Psoas muscle (tissue), 8 donors: Measurements from ENCODE around the gene PCDHB12. TPM values are rescaled to one million over a fixed set of nuclear protein-coding genes. Genes with fewer than 3 reads are reported as not detected.
"Not testable (repeated sequence)": the region's sequence is repeated elsewhere in the genome, so short reads cannot be mapped to it uniquely, and the experiment has no call there.

Experiments used
- ATAC-seq, 4 donors: fragments of 200-7000 bp; cut with Tn5 transposase; one replicate each; pipeline ENCODE4 v1.9.1; 2020; ENCODE audit warnings: moderate library complexity in 3 of 4, mild to moderate bottlenecking in 2 of 4
- DNase-seq, 2 donors: peaks; one replicate each; pipeline ENCODE4 v3.0.0-alpha.2; 2020
- H3K27ac ChIP-seq: fragments of 200-600 bp; one replicate; pipeline ENCODE4 v1.8.0; 2022
- H3K27me3 ChIP-seq, 3 donors: fragments of 200-600 bp in 1 of 3; one replicate each; pipeline versions ENCODE4 v1.6.1 to v1.8.0; 2013 to 2022; ENCODE audit warnings: low read length in 2 of 3, mild to moderate bottlenecking in 2 of 3, moderate library complexity in 1 of 3; ENCODE audit not compliant: insufficient read depth in 3 of 3
- H3K36me3 ChIP-seq, 2 donors: fragments of 200-600 bp in 1 of 2; one replicate each; pipeline versions ENCODE4 v1.6.1 to v1.8.0; 2013 to 2022; ENCODE audit warnings: low read depth in 1 of 2, mild to moderate bottlenecking in 1 of 2, moderate library complexity in 1 of 2; ENCODE audit not compliant: insufficient read depth in 1 of 2
- H3K4me1 ChIP-seq: fragments of 200-600 bp; one replicate; pipeline ENCODE4 v1.8.0; 2022
- H3K4me3 ChIP-seq: fragments of 200-600 bp; one replicate; pipeline ENCODE4 v1.8.0; 2022; ENCODE audit warnings: mild to moderate bottlenecking
- H3K9me3 ChIP-seq: fragments of 200-600 bp; one replicate; pipeline ENCODE4 v1.8.0; 2022
- CTCF ChIP-seq: fragments of 200-600 bp; IDR thresholded peaks from one replicate; pipeline ENCODE4 v1.8.0; 2022; ENCODE audit warnings: antibody characterized with exemption
- WGBS, 3 donors: extraction: QIAGEN DNeasy Blood & Tissue Kit; methylation state at CpG; one replicate each; pipeline versions ENCODE4 v1.1.6 to v1.1.7; 2013; 5-methylcytosine and 5-hydroxymethylcytosine counted together
- intact Hi-C, 2 donors: fragments of 100-400 bp; cut with DNase I; formaldehyde crosslinking; loops; one replicate each; pipeline versions ENCODE4 v1.11.0 to v1.14.2; 2022
- polyA plus RNA-seq, 3 donors: library from polyadenylated mRNA; stranded (reverse); fragments of 200-250 nt; gene quantifications; one replicate each; pipeline ENCODE4 v1.2.3, GENCODE V29; 2013
- total RNA-seq, 4 donors: library from RNA; stranded (reverse); fragmentation: NEBNext Ultra II Directional in 2 of 4; extraction: Animal tissue kit (Norgen Biotek cat#: 25700) in 2 of 4; gene quantifications; one replicate each; pipeline versions ENCODE4 v1.2.1 to v1.2.4, GENCODE V29; 2021 to 2023
- donor health status: healthy with polysubstance abuse.
- donor health status: DM: no; HTN: no; CAD: no; lungs with moderate emphysema.
- donor health status: Bipolar disorder and iron deficiency.
- donor health status: healthy.
- donor health status: DM: yes; HTN: yes; CAD: no.
- donor health status: DM: no; HTN: no; CAD: no.
- donor health status: DM: no; HTN: no; CAD: no.
- donor health status: DM: yes; HTN: yes; CAD: no.

PCDHB12 gene
- total and polyA plus RNA-seq, 7 donors: 0.10 to 0.96 (median 0.44) TPM

- H3K27me3 ChIP-seq: peaks cover 0 to 63% (median 5%) of the 10 kb centered on the region in 3 donors
- intact Hi-C loops: no loop called here
- H3K36me3 ChIP-seq: no peaks in the 10 kb centered on the region
These were observed 28.2 kb upstream of the PCDHB12 start for GRCh38 chr5:141180313-141180712.

DNA sequence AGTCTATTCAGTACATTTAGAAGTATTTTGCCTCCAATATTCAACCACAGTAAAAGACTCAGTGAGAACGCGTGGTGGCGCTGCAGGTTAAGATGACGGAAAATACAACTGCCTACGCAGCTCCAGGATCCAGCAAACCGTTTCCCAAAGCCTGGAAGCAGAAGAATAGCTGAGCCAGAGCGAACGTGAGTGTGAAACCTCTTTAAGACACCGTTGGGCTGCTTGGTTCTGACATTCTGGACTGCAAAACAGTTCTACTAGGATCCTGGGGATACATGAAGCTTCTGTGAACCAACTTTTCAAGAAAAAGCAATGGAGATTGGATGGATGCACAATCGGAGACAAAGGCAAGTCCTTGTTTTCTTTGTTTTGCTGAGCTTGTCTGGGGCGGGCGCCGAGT, 26.3 kb upstream of the PCDHB12 start, which contains the start of gene PCDHB16:
Gene PCDHB16 (plus strand): TSS at position 140 of the 400 bp plus-strand sequence. CDS start 173 bp downstream, at position 313.
- TF ChIP-seq CTCF: peak; percentile 23
- intact Hi-C loops: no loop called here
- Histone ChIP-seq H3K27me3 (peaks cover 0 to 49% (median 5%) of the 10 kb centered on the region in 3 donors), H3K4me3 (peak within 1 kb of the TSS; percentile 43), H3K4me1 (no peaks in the 10 kb centered on the region), H3K27ac (no peak within 1 kb of the TSS), H3K36me3 (no peaks in the 10 kb centered on the region), H3K9me3 (peaks cover 19% of the 10 kb centered on the region)
- ATAC-seq: no peak
- peak in 1 of 2 donors; percentile 29 for DNase-seq
- 6 to 11% (median 10%) methylated on average over 13 of the region's 13 CpGs for WGBS, 3 donors

More at GRCh38 chr5:141180313-141180712, 28.2 kb upstream of the PCDHB12 start:
- ATAC-seq (no peak), DNase-seq (no peak)
- no peak for TF ChIP-seq CTCF
- H3K27ac ChIP-seq: no peak overlapping the region
- H3K9me3 ChIP-seq: peaks cover 13% of the 10 kb centered on the region
- WGBS, 3 donors: 26 to 65% (median 50%) methylated on average over 1 of the region's 1 CpG
- H3K4me1 ChIP-seq: no peaks in the 10 kb centered on the region
- no peak overlapping the region for H3K4me3 ChIP-seq

- Histone ChIP-seq H3K27me3 (peaks cover 0 to 41% (median 5%) of the 10 kb centered on the region in 3 donors), H3K9me3 (peaks cover 19% of the 10 kb centered on the region)
- intact Hi-C loops: not testable (repeated sequence)
These were observed 24.2 kb upstream of the PCDHB12 start for GRCh38 chr5:141184117-141184855.

DNA sequence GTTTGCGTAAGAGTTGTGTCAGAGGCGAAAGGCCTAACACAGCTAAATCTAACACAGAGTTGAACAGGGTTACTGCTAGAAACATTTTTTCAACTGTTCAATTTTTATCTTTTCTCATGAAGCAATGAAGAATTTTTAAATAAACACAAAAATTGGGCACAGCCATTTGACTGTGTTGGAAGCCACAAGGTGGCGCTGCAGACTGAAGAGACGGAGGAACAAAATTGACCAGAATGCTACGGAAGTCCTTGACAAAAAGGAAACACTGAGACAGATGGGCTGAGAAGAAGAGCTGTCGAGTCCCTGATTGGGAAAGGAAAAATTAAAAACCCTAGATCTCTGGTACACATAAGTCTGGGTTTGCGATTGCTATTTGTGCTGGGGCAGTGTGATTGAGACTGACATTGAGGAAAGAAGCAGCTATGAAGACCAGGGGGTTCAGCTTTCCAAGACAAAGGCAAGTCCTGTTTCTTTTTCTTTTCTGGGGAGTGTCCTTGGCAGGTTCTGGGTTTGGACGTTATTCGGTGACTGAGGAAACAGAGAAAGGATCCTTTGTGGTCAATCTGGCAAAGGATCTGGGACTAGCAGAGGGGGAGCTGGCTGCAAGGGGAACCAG, 21.5 kb upstream of the PCDHB12 start, which contains the start of gene PCDHB9:
Gene PCDHB9 (plus strand): TSS at position 265 of the 616 bp plus-strand sequence. CDS start 158 bp downstream, at position 423.
- Histone ChIP-seq H3K4me3 (no peak within 1 kb of the TSS), H3K36me3 (no peaks in the 10 kb centered on the region), H3K27ac (no peak within 1 kb of the TSS), H3K27me3 (peaks cover 0 to 33% (median 5%) of the 10 kb centered on the region in 3 donors), H3K9me3 (peaks cover 21% of the 10 kb centered on the region), H3K4me1 (no peaks in the 10 kb centered on the region)
- intact Hi-C loops: no loop called here
- ATAC-seq (no peak), DNase-seq (no peak)
- TF ChIP-seq CTCF: no peak
- WGBS, 3 donors: 16 to 19% (median 19%) methylated on average over 9 of the region's 9 CpGs

More at GRCh38 chr5:141184117-141184855, 24.2 kb upstream of the PCDHB12 start:
- ATAC-seq, H3K4me1 ChIP-seq, H3K4me3 ChIP-seq, H3K36me3 ChIP-seq, DNase-seq, H3K27ac ChIP-seq: not testable (repeated sequence)
- WGBS, 3 donors: 34 to 35% (median 34%) methylated on average over 17 to 50 of the region's 69 CpGs

- intact Hi-C loops: not testable (repeated sequence)
These were observed 19.8 kb upstream of the PCDHB12 start for GRCh38 chr5:141188682-141189081.

DNA sequence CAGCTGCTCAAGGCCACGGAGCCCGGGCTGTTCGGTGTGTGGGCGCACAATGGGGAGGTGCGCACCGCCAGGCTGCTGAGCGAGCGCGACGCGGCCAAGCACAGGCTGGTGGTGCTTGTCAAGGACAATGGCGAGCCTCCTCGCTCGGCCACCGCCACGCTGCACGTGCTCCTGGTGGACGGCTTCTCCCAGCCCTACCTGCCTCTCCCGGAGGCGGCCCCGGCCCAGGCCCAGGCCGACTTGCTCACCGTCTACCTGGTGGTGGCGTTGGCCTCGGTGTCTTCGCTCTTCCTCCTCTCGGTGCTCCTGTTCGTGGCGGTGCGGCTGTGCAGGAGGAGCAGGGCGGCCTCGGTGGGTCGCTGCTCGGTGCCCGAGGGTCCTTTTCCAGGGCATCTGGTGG, 19.4 kb upstream of the PCDHB12 start:
- WGBS, 3 donors: 27 to 29% (median 28%) methylated on average over 15 to 28 of the region's 35 CpGs
- Histone ChIP-seq H3K27me3 (peaks cover 0 to 20% (median 5%) of the 10 kb centered on the region in 3 donors), H3K9me3 (peaks cover 18% of the 10 kb centered on the region)
- ATAC-seq, H3K4me3 ChIP-seq, H3K4me1 ChIP-seq, intact Hi-C loops, H3K36me3 ChIP-seq, DNase-seq, H3K27ac ChIP-seq: not testable (repeated sequence)

More at GRCh38 chr5:141188682-141189081, 19.8 kb upstream of the PCDHB12 start:
- H3K36me3 ChIP-seq, H3K4me3 ChIP-seq, DNase-seq, H3K27ac ChIP-seq, H3K4me1 ChIP-seq, ATAC-seq: not testable (repeated sequence)
- H3K9me3 ChIP-seq: peaks cover 18% of the 10 kb centered on the region
- peaks cover 0 to 20% (median 7%) of the 10 kb centered on the region in 3 donors for H3K27me3 ChIP-seq
- 28 to 35% (median 30%) methylated on average over 27 to 32 of the region's 37 CpGs for WGBS, 3 donors
